NCI-H524 (cell line): ENCODE results near the gene MYCBPAP.
"Not testable (repeated sequence)": the region's sequence is repeated elsewhere in the genome, so short reads cannot be mapped to it uniquely, and the experiment has no call there.

ENCODE experiments used
- DNase-seq, 2 experiments: peaks; one replicate each; lab custom pipeline; 2025; lab: John Stamatoyannopoulos, UW

The MYCBPAP gene

DNA sequence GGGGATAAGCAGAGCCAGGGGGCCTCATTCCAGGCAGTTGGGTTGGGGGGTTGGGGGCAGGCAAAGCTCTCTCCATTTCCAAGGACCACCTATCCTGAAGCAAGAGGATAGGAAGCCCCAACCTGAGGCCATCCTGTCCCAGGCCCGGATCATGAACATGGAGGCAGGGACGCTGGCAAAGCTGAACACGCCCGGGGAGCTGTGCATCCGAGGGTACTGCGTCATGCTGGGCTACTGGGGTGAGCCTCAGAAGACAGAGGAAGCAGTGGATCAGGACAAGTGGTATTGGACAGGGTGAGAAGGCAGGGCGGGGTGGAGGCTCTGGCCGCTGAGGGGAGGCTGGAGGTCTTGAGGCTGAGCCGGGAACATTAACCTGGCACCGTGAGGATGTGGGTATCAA is 36.0 kb upstream of the MYCBPAP start:
- DNase-seq, result no peak

DNA sequence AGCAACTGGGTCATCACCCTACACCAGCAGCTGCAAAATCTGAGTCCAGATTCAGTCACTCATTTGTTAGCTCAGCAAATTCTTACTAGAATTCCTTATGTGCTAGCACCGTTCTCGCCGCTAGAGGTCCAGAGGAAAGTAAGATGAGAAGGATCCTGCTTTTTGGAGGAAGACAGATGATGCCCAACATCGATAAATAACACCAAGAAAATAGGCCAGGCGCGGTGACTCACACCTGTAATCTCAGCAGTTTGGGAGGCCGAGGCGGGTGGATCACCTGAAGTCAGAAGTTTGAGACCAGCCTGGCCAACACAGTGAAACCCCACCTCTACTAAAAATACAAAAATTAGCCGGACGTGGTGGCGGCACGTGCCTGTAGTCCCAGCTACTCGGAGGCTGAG is 35.5 kb upstream of the MYCBPAP start:
- not testable (repeated sequence) for DNase-seq

DNA sequence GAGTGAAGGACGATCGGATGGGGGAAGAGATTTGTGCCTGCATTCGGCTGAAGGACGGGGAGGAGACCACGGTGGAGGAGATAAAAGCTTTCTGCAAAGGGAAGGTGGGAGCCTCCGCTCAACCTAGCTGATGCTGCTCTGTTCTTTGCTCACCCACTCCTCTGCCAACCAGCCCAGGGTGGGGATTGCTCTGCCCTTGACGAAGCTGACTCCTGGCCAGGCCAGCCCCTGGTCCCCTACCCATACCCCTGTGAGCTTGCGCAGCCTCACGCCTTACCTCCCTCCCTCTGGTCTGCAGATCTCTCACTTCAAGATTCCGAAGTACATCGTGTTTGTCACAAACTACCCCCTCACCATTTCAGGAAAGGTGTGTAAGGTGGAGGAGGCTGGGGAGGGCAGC is 34.3 kb upstream of the MYCBPAP start:
- no peak for DNase-seq

DNA sequence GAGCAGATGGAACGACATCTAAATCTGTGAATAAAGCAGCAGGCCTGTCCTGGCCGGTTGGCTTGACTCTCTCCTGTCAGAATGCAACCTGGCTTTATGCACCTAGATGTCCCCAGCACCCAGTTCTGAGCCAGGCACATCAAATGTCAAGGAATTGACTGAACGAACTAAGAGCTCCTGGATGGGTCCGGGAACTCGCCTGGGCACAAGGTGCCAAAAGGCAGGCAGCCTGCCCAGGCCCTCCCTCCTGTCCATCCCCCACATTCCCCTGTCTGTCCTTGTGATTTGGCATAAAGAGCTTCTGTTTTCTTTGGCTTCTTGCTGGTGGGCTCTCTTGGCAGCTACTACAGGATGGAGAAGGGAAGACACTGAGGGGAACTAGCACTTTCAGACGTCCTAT is 33.7 kb upstream of the MYCBPAP start:
- DNase-seq, result no peak

DNA sequence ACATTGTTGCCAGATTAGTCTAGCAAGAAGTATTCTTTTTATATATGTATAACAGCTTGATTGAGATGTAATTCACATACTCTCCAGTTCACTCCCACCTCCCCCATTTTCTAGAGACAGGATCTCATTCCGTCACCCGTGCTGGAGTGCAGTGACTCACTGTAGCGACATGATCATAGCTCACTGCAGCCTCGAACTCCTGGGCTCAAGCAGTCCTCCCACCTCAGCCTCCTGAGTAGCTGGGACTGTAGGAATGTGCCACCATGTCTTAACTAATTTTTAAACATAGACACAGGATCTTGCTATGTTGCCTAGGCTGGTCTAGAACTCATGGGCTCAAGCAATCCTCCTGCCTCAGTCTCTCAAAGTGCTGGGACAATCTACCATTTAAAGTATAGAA is 32.9 kb upstream of the MYCBPAP start:
- no peak for DNase-seq

DNA sequence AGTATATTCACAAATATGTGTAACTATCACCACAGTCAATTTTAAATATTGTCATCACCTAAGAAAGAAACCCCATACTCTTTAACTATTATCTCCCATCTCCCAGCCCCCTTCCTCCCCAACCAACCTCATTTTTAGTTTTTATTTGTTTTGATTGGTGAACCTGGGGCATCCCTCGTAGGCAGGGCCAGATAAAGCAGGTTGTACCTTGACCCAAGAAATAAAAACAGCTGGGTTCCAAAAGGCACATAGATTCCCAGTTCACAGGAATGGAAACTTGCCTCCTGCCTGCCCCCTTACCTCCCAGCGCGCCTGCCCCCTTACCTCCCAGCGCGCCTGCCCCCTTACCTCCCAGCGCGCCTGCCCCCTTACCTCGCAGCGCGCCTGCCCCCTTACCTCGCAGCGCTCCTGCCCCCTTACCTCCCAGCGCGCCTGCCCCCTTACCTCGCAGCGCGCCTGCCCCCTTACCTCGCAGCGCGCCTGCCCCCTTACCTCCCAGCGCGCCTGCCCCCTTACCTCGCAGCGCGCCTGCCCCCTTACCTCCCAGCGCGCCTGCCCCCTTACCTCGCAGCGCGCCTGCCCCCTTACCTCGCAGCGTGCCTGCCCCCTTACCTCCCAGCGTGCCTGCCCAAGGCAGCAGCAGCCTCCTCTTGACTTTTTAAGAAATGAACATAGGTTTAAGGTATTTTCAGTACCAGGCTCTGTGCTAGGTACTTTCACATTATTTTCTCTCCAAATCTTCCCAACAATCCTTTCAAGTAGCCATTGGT is 32.3 kb upstream of the MYCBPAP start:
- DNase-seq, result not testable (repeated sequence)

DNA sequence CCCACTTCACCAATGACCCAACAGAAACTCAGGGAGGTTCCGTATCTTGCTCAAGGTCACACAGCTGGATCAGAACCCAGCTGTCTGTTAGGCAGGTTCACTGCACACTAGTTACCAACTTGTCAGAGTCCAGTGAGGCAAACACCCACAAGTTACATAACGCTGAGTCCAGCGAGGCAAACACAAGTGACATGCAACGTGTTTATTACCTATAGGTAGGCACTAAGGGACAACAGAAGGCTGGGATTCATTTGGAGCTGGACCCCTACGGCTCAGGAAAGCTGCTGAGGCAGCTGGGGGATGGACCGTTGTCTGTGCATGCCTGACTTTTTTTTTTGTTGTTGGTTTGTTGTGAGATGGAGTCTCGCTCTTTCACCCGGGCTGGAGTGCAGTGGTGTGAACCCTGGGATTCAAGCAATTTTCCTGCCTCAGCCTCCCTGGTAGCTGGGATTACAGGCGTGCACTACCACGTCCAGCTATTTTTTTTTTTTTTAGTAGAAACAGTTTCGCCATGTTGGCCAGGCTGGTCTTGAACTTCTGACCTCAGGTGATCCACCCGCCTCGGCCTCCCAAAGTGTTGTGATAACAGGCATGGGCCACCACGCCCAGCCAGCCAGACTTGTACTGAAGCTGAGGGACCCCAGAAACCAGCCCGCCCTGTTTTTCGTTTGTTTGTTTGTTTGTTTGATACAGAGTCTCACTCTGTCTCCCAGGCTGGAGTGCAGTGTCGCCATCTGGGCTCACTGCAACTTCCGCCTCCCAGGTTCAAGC is 31.5 kb upstream of the MYCBPAP start:
- peak in 1 of 2 experiments; percentile 20 for DNase-seq

DNA sequence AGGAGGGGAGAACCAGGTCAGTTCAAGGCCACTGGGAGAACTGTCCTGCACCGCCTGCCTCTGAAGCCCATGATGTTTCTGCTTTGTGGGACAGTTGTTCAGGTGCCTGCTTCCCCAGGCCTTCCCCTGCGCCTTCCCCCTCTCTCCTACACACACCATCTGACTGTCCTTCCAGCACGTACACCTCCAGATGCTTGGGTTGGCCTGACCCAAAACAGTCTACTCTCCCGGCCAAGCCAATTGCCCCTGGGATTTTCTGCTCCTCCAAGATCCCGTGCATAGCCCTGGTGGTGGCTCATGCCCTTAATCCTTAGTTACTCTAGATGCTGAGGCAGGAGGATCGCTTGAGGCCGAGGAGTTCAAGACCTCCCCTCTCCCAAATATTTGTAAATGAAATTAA is 30.3 kb upstream of the MYCBPAP start:
- no peak for DNase-seq

DNA sequence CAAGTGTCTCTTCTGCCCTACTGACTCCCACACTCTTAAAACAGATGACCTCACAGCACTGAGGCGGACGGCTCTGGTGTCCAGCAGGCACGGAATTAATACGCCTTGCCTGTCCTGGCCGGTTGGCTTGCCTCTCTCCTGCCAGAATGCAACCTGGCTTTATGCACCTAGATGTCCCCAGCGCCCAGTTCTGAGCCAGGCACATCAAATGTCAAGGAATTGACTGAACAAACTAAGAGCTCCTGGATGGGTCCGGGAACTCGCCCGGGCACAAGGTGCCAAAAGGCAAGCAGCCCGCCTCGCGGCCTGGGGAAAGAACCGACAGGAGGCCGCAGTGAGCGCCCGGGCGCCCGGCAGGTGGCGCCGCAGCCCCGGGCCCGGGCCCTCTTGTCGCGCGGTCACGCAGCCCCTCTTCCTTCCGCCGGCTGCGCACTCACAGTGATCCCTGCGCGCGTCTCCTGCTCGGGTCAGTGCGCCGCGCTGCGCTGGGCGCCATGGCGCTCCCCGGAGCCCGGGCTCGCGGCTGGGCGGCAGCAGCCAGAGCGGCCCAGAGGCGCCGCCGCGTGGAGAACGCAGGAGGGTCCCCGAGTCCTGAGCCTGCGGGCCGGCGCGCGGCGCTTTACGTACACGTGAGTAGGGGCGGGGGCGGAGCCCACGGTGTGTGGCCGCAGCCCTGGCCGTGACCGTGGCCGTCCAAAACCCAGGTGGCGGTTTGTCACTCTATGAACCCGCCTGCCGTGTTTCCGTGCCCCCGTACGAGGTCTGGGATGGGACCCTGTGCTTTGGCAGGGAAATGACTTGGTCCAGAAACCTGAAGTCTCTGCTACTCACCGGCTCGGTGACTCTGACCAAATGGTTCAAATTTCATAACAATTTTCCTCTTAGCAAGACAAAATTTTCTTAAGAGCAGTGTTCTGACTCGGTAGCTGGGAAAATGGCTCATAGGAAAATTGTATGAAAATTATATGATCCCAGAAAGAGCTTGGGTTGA is 29.6 kb upstream of the MYCBPAP start, which contains the start of gene RSAD1:
Gene RSAD1, plus strand, starts transcription at position 470 of the 991 bp plus-strand sequence. Its CDS starts 25 bp downstream, at position 495.
- DNase-seq, result peak; percentile 84 to 94

DNA sequence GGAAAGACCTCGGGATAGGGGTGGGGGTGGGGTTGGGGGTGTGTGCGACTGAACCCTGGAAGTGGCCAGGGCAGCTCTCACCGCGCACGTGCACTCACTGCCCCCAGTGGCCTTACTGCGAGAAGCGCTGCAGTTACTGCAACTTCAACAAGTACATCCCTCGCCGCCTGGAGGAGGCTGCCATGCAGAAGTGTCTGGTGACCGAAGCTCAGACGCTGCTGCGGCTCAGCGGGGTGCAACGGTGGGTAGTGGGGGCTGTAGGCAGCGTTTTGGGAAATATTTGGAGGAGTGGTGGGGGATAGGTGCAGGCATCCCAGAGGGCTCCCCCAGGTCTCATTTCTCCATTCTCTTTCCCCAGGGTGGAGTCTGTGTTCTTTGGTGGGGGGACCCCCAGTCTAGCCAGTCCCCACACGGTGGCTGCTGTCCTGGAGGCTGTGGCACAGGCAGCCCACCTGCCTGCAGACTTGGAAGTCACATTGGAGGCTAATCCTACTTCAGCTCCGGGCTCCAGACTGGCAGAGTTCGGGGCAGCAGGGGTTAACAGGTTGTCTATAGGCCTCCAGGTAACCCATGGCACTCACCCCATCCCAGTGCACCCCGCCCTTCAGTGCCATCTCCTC is 28.6 kb upstream of the MYCBPAP start:
- DNase-seq, result peak; percentile 66 to 89

DNA sequence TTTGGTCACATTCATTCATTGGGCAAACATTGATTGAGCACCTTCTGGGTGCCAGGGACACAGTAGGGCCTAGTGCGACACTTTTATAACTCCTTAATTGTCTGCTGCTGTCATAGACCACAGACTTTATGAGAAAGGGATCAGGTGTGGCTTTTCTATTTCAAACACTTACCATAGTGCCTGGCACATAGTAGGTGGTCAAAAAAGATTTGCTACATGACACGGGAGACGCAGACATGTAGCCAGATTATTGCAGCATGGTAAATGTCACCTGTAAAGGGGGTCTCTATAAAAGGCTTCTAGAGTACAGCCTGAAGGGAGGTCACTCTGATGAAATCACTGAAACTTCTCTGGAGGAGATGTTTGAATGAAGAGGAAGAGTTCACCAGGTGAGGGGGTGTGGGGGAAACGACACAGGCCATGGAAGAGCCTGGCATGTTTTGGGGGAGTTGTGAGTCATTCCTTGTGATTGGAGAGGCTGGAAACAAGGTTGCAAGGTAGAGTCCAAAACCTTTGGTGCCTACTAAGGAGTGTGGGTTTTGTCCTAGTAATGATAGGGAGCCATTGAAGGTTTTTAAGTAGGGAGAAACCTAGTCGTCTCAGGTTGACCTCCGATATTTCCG is 28.0 kb upstream of the MYCBPAP start:
- no peak for DNase-seq

DNA sequence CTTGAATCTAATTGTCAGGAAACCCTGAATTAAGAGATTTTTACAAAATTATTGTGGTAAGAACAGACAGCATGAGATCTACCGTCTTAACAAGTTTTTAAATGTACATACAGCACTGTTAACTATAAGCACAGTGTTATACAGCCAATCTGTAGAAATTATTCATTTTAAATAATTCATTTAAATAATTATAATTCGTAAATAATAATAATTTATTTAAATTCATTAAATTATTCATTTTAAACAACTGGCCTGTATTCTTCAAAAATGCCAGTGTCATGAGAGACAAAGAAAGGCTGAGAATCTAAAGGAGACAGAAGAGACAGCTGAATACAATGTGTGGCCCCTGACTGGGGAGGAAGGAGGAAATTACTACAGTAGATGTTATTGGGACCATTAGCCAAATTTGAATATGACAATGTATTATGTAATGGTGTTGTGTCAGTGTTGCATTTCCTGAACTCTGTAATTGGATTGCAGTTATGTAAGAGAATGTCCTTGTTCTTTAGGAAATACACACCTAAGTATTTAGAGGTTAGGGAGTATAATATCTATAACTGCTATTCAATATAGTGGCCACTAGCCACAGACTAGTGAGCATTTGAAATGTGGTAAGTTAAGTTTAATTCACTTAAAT is 27.3 kb upstream of the MYCBPAP start:
- DNase-seq, result no peak

DNA sequence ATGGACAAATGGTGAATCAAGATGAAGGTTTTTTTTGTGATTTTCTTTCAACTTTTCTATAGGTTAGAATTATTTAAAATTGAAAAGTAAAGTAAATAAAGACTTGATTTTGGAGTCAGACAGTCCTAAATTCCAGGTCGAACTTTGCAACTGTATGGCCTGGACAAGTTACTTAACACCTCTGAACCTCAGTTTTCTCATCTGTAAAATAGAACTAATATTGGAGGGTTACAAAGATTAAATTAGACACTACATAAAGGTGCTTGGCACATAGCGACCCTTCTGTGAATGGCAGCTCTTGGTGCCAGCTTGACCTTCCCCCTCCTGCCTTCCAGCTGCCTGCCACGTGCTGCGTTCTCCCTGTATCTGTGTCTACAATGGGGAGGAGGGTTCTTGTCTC is 26.6 kb upstream of the MYCBPAP start:
- no peak for DNase-seq

DNA sequence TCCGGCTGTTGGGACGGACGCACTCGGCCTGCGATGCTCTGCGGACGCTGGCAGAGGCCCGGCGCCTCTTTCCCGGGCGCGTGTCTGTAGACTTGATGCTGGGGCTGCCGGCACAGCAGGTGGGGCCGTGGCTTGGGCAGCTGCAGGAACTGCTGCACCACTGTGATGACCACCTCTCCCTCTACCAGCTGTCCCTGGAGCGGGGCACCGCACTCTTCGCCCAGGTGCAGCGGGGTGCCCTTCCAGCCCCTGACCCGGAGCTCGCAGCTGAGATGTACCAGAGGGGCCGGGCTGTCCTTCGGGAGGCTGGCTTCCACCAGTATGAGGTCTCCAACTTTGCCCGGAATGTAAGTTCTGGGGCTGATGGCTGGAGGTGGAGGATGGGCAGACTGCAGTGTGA is 26.1 kb upstream of the MYCBPAP start:
- DNase-seq, result no peak

DNA sequence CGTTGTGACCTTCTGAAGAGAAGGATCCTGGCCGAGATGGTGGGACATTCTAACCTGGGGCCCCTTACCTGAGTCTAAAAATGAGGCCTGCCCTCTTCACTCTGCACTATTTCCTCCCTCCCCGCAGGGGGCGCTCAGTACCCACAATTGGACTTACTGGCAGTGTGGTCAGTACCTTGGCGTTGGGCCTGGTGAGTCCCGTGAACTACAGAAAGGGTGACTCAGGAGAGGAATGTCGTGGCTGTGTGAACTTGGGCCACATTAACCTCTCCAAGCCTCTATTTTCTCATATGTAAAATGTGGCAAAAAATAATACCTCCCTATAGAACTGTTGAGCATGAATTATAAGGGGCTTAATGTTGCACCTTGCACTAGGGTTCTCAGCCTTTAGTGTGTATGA is 25.7 kb upstream of the MYCBPAP start:
- DNase-seq, result peak; percentile 73 to 84

DNA sequence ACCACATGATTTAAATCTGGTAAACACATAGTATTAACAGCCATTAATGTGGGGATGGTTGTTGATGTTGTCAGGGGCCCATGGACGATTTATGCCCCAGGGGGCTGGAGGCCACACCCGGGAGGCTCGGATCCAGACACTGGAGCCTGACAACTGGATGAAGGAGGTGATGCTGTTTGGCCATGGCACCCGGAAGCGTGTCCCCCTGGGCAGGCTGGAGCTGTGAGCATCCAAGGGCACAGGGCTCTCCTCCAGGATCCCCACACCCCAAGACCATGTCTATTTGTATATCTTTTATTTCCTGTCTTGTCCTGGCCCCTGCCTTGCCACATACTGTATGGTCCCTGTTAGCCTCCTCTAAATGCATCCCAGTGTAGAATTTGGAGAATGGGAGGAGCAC is 25.0 kb upstream of the MYCBPAP start:
- no peak for DNase-seq

DNA sequence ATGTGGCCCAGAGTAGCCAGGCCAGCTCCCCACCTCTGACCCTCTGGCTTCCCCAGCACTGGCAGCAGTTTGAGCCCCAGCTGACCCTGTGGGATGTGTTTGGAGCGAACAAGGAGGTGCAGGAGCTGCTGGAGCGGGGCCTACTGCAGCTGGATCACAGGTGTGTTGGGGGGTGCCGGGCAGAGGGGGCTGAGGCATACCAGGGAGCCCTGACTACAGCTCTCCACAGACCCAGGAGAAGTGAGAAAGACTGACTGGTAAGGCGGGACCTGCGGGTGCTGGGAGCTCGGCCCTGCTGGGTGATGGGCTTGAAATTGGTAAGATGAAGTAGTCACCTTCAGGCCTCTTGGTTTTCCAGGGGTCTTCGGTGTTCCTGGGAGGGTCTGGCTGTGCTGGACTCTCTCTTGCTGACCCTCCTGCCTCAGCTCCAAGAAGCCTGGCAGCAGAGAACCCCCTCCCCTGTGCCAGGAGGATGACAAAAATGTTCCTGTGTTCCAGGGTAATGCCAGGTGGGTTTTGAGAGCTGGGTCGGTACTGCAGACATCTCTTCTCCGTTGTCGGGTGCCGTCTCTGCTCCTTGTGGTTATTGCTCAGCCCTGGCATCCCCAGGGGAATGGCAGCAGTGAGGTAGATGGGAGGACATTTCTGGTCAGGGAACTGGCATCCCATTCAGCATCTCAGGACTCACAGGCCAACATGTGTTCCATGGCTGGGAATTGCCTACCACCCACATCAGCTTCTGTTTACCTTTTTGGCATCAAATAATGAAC is 23.7 kb upstream of the MYCBPAP start:
- DNase-seq, result no peak

DNA sequence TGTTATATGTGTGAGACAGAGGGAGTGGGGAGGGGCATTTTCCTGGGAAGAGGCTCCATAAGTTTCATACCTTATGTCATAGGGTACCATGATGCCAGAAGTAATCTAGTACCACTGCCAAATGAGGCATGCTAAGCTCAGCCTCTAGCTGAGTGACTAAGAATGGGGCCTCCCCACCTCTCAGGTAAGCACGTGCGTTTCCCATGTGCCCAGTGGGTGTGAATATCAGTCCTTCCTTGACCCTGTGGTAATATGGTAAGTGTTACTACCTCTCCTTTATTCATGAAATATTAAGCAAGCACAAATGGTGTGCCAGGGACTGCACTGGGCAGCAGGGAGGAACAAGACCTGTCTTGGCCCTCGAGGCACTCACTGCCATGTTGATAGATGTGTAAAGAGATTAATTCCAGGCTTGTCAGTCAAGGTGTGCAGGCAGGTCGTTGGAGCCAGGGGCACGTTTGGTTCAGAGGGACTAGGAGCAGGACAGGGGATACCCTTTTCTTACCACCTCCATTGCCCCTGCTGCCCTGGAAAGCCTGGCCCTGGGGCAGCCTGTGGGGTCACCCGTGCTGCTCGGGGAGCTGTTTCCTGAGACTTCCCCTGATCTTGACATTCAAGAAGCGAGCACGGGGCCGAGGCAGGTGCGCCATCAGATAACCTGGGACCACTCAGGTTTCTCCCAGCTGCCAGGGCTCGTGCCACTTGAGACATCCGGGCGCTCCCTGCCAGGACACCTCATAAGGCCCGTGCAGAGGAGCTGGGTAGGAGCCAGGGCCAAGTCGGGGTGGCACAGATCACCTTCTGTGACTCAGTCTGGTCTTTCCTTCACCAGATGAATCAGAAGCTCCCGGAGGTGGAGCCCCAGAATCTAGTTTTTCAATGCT is 20.8 kb upstream of the MYCBPAP start:
- no peak for DNase-seq

DNA sequence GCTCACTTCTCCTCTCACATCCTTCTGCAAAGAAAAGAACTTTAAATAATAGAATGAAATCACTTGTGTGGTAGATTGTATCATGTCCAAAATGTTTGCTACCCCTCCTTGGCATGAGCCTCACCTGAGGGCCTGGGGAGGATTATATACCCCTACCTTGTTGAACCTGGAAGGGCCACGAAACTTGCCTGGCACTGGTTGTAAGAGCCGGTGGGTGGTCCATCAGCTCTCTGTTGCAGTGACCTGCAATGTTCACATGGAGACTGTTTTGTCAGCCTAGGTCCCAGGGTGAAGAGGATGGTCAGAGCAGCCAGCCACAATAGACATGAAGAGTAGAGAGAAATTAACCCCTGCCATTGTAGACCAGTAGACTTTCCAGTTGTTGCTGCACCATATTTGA is 19.4 kb upstream of the MYCBPAP start:
- DNase-seq, result no peak
